Ramos (cell line): ENCODE results near the gene GPS1.

Experiments
- in situ Hi-C: fragments of 300-500 bp; cut with MboI; formaldehyde crosslinking; loops from one replicate; pipeline ENCODE4 v1.14.3; 2022; ENCODE audit warnings: low sequenced_read_pairs; ENCODE audit not compliant: unreplicated experiment

The GPS1 gene

DNA sequence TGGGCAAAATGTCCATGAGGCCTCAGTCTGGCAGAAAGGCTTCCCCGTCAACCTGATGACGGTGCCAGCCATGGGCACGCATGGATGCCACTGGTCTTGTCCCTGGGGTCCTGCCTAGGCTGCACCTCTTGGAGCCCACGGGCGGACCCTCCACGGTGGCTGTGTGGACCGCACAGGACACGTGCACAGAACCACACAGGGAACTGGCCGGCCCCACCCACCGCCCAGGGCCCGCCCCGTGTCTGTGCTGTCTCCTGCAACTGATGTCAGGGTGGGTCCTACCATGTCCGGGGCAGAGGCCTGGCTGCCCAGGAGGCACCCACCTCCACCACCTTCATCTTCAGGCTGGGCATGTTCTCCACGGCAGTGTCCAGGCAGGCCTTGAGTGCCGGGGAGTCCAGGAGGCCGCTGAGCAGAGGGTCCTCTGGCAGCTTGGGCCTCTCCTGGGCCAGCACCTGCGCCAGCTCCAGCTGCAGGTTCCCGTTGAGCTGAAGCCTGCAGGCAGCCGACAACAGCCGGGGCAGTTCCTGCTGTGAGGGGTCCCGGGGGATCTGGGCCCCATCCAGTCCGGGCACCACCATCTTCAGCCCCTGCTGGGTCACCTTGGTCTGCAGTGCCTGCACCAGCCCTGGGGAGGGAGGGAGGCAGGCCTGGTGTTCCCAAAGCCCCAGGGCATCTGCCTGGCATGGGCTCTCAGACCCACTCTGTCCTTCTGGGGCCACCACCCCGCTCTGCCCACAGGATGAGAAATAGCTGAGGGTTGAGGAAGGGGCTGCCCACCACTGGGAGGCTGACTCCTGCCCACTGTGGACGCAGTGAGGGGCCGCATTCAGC is 34.5 kb downstream of the GPS1 start:
- in situ Hi-C loops: no loop called here

- in situ Hi-C loops: no loop called here
These were observed 35.5 kb downstream of the GPS1 start for GRCh38 chr17:82086941-82087906.

DNA sequence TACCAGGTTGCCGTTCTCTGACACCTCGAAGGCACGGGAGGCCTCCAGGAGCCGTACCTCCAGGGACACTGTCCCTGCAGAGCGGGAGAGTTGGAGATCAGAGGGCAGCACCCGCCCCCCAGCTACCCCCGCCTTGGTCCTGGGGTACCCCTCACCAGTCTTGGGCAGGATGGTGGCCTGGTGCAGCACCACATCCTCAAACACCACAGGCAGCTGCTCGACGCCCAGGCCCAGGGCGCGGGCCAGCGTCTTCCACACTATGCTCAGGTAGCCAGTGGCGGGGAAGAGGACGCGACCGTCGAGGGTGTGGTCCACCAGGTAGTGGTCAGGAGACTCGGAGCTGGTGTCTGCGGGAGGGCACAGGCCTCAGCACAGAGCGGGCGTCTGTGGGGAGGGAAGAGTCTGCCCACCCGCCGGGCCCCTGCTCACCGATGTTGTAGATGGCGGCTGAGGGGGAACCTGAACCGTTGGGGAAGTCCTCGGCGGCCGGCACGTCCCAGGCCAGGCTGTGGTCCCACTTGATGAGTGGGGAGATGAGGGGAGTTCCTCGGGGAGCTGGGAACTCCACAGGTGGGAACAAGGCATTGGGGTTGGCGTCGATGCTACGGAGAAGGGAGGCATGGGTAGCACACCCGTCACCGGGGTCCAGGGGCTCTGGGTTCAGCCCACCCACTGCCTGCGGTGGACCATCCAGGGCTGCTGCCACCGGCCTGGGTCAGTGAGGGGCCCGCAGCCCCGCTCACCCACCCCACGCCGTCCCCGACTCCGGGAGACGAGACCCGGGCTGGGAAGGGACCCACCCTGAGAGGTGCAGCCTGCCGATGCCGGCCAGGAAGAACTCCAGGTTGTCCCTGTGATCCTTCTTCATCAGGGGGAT is 36.5 kb downstream of the GPS1 start:
- in situ Hi-C loops: no loop called here

DNA sequence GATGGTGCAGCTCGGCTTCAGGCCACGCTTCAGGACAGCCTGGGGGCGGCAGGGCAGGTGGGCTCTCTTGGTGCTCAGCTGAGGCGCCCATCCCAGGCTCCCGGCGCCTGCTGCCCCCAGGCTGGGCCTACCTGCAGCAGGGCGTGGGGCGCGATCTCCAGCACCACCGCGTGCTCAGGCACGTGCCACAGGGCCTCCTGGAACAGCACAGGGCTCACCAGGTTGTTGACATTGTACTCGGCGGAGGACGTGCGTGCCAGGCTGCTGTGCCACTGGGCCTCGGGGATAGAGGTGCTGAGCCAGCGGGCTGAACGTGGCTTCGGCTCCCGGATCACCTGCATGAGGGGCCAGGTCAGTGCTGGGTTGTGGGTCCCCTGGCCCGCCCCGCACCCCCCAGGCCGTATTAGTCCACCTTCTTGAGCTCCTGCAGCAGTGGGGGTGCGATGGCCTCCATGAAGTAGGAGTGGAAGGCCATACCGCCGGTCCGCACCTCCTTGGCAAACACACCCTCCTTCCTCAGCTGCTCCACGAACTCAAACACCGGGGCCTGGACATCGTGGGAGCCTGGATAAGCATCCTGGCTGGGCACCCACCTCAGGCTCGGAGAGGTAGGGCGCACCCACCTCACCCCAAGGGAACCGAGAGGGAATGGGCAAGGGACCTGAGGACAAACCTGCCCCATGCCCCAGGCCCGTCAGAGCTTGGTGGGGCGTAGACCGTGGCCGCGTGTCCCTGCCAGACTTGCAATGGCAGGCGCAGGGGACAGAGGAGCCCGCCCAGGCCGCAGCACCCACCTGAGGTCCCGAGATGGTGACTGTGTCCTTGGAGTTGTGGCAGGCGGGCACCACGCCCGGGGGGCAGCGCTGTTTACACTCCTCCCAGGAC is 37.4 kb downstream of the GPS1 start:
- in situ Hi-C loops: no loop called here

DNA sequence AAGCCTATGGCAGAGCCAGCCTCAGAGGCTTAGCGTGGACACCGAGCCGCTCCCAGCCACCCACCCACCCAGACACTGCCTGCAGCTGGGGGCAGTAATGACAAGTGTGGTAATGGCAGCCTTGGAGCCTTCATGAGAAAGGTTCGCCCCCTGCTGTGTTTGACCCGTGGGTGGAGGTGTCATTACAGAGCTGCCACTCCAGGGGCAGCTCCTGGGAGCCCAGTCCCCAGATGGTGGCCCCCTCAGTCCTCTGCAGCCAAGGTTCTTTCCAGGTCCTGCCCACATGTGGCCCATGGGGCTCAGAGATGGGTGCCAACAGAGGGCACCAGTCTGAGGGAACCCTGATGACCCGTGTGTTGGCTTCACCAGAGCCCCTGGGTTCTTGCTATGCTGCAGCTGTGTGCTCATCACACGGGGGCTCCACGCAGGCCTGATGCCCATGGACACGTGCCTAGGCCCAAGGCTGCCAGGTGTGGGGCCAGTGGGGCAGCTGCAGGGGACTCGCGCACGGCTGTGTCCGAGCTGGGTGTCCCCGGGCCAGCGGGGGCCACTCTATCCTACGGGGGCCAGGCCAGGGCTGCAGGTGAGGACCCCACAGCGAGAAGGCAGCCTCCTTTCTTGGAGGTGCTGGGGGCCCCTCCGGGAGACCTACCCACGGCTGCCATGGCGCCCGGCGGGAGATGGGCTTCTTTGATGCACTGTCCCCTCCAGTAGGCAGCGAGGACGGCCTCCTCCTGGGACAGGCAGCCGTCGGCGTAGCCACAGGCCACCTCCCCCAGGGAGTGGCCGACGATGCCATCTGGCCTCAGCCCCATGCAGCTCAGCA is 38.2 kb downstream of the GPS1 start:
- in situ Hi-C loops: no loop called here

GRCh38 chr17:82090549-82091263 is 39.0 kb downstream of the GPS1 start:
- in situ Hi-C loops: no loop called here

DNA sequence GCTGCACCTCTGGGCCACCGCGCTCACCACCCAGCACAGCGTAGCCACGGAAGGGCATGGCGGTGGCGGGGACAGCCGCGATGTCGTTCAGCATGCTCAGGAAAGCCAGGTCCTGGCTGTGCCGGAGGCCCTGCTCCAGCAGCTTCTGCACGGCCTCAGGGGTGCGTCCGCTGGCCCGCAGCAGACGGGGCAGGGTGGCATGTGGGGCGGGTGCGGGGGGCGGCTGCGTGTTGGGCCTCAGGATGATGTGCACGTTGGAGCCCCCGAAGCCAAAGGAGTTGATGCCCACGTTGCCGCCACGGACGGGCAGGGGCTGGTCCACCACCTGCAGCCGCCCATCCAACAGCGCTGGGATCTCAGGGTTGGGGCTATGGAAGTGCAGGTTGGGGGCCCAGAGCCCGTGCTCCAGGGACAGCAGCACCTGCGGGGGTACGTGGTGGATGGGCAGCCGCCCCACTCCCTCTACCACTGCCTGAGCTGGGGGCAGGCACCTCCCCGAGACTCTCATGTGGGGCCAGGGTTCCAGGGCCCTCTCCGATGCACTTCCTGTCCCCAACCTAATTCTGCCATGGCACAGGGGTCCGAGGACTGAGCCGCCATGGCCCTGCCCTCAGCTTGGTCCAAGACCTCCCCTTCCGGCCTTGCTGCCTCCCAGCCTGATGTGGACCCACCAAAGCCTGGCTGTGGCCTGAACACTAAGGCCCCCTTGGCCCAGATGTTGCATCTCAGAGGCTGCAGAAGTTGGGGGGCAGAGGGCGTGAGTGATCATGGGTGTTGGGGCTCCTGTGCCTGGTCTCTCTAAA is 39.8 kb downstream of the GPS1 start:
- in situ Hi-C loops: no loop called here

GRCh38 chr17:82092094-82092586 is 40.4 kb downstream of the GPS1 start:
- in situ Hi-C loops: no loop called here

DNA sequence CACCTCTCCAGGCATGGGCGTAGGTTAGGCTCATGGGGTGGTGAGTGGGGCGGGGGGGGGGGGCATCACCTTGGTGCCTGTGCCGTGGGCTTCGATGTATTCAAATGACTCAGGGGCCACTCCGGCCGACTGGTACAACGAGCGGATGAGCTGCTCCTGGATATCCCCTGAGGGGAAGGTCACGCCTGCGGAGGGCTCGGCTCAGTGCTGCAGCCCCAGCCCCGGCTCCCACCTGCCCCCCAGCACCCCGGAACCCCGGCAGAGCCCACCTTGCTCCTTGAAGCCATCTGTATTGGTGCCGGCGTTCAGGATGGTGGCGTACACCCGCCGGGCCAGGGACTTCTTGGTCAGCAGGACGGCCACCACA is 40.9 kb downstream of the GPS1 start:
- in situ Hi-C loops: no loop called here

GRCh38 chr17:82092995-82093751 is 41.5 kb downstream of the GPS1 start:
- in situ Hi-C loops: no loop called here

- in situ Hi-C loops: no loop called here
These were observed 43.5 kb downstream of the GPS1 start for GRCh38 chr17:82094931-82095776.

DNA sequence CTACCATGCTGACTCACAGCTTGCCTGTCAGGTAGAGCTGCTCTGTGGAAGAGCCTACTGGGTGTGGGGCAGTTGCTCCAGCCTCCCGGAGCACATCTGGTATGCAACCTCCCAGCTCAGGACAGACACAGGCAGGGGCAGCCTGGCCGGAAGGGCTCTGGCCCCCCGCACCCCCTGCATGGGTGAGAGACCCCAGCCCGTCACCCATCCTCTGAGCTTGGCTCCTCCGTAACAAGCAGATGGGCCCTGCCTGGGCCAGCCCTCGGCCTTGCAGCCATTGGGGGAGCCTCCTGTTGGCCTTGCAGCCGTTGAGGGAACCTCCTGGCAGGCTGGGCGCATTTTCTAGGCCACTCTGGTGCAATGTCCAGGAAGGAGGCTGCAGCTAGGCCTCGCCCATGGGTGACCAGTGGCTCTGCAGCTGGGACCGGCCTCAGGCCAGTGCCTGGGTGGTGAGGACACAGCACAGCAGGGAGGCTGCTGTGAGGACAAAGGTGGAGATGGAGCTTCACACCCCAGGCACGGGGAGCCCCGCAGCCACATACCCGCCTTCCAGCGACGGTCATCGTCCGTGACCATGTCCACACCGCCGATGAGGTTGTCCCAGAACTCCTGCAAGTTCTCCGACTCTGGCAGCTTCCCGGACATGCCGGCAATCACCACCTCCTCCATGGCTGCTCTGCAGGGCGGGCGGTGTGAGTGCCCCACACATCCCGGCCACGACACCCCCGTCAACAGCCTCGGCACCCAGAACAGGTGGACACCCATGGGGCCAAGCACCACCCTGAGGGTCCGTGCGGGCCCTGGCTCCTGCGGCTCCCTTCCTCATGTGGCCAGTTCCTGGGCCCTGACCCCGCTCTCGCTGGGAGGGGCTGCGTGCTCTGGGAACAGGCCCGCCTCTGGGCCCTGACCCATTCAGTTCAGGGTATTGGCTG is 44.3 kb downstream of the GPS1 start:
- in situ Hi-C loops: no loop called here

GRCh38 chr17:82096709-82097183 is 45.0 kb downstream of the GPS1 start:
- in situ Hi-C loops: no loop called here
